Mucosa of gallbladder (tissue), 1 donor: Measurements from ENCODE around the gene ARID5A. TPM values are rescaled to one million over a fixed set of nuclear protein-coding genes. Genes with fewer than 3 reads are reported as not detected.
"Not testable (repeated sequence)": the region's sequence is repeated elsewhere in the genome, so short reads cannot be mapped to it uniquely, and the experiment has no call there.

Experiments used
- DNase-seq: peaks from one replicate; pipeline ENCODE4 v3.0.0-alpha.2; 2020; ENCODE audit warnings: low spot score
- total RNA-seq: library from RNA; stranded (reverse); gene quantifications from one replicate; pipeline ENCODE4 v1.2.1, GENCODE V29; 2021
- donor health status: DM: no; HTN: no; CAD: no.

The ARID5A gene
- total RNA-seq, 1 donor from 2014 or later: 30.2 TPM

DNA sequence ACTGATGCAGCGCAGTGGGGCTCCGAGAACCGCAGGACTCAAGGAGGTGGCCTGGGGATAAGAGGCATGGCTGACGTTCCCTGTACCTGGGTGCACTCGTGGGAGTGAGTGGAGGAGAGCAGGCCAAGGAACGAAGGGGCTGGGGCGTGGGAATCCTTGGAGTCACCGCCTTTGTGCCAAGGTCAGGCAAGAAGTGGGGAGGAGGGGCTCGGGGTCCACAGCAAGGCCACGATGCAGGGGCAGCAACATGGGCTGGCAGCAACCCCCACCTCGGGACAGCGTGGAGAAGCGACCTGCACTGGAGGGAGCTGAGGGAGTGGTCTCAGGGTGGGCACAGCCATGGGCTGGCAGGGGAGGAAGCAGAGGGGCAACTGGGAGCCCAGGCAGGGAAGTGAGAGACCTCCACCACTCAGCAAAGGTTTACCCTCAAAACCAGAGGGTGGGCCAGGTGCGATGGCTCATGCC is 18.6 kb downstream of the ARID5A start:
- DNase-seq: no peak

DNA sequence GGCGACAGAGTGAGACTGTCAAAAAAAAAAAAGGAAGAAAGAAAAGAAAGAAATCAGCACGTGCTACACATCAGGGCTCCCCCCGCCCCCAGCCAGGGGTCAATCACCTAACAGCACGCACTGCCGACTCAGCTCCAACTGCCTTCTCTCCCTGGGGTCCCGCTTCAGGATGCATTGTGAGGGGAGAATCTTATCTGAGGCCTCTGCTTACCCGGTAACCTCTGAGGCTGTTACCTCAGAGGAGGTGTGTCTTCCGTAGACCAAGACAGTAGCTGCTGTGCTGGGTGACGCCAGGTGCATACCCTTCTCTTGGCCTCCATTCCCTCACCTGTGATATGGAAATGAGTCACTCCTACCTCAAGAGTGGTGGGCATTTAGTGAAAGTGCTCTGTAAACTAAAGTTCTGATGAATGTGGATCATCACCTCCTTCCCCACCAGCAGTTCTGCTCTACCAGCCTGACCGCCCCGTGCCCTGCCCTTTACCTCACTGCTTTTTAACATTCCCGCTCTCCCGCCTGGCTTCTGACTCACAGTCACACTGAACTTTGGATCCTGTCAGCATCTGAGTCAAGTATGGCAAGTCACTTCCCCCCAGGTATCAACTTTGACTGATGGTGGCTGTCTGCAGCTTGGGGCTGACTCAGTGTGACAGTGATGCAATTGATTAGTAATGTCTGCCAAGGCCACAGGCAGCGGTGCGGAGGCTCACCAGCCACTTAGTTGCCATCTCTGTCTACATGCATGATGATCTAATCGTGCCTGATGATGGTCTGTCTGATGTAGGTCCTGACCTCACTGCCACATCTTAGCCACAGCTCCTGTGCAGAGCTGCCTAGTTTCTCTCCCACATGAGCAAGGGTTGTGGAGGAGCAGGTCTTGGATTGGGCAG is 20.1 kb downstream of the ARID5A start:
- DNase-seq: peak; percentile 83

GRCh38 chr2:96557421-96557820 is 20.9 kb downstream of the ARID5A start:
- not testable (repeated sequence) for DNase-seq

GRCh38 chr2:96558061-96558460 is 21.5 kb downstream of the ARID5A start:
- DNase-seq: no peak

- DNase-seq: no peak
Observed at GRCh38 chr2:96558485-96558884, 21.9 kb downstream of the ARID5A start.

DNA sequence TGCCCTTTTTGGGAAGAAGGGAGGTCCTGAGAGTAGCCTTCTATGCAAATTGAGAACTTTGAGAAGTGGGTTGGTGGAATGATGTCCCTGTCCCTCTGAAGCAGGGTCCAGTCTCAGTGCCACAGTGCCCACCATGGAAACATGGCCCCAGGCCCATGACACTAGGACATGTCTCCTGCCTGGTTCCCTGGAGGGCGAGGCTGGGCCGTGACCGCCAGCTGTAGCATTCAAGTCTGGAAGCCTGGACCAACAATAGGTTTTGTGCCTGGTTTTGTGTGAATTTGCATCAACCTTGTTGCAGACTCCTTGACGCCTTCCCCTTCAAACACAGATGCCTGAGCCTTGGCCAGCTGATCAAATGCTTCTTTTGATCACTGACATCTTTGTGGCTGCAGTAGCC is 27.5 kb downstream of the ARID5A start:
- no peak for DNase-seq

DNA sequence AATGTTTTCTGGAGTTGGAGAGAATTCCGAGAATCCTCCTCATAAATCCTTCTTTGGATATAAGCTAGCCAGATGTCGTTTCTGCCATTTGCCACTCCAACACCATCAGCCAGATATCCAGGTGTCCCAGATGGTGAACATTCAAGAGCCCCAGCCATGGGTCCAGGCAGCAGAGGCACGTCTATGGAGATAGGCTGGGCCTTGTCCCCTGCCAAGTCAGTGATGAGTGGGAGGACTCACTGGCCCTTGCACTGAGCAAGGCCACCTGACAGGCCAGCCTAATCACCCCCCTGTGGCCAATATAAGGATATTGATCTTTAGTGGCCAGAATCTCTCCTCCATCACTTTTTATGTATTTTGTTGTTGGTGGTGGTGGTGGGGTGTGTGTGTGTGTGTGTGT is 28.0 kb downstream of the ARID5A start:
- DNase-seq: no peak

GRCh38 chr2:96565111-96565510 is 28.6 kb downstream of the ARID5A start:
- DNase-seq: no peak

GRCh38 chr2:96568094-96568493 is 31.5 kb downstream of the ARID5A start:
- no peak for DNase-seq

DNA sequence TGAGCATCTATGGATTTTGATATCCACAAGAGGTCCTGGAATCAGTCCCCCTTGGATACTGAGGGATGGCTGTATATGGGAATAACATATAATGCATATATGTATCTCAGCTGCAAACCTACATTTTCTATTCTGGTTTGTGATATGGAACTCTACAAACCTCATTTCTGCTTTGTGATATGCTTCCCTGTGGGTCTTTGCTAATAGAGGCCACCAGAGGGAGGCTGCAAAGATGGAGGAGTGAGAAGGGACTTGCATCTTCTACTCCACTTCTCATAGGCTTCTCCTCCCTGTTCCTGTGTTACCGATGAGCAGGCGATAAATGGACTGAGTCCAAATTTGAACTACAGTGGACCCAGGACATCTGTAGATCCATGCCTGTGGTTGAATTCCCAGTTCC is 37.8 kb downstream of the ARID5A start:
- no peak for DNase-seq

- DNase-seq: no peak
Observed at GRCh38 chr2:96575785-96576456, 39.4 kb downstream of the ARID5A start.

DNA sequence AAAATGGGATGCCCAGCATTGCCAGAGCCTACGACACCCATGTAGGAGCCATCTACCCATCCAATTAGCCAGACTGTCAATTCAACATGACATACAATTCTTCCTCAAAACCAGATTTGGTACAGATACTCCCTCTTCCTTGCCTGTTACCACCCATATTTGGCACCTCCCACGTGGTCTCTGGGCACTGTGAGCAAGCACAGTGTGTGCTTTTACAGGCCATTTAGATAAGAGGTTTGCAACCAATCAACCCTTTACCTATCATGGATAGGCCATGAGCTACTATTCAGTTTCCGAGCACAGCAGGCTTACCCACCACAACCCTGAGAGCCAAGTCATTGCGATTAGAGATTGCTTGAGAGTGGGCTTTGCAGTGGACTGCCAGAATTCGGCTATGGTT is 40.9 kb downstream of the ARID5A start:
- no peak for DNase-seq

DNA sequence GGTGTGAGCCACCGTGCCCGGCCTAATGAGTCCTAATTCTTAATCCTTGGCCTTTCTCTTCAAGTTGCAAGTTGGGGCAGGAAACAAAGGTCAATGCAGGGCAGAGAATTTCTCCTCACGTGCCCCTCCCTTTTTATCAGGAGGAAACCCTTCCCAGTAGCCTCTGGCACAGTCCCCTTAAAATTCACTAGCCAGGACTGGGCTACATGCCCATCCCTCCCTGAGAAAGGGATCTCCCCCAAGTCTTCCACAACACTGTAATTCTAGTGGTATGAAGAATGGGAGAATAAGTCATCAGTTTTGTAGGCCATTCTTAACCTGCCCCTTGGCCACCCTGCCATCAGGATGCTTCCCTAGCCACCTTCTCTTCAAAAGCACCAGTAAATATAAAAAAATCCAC is 42.2 kb downstream of the ARID5A start:
- no peak for DNase-seq

GRCh38 chr2:96579422-96579821 is 42.9 kb downstream of the ARID5A start:
- no peak for DNase-seq

DNA sequence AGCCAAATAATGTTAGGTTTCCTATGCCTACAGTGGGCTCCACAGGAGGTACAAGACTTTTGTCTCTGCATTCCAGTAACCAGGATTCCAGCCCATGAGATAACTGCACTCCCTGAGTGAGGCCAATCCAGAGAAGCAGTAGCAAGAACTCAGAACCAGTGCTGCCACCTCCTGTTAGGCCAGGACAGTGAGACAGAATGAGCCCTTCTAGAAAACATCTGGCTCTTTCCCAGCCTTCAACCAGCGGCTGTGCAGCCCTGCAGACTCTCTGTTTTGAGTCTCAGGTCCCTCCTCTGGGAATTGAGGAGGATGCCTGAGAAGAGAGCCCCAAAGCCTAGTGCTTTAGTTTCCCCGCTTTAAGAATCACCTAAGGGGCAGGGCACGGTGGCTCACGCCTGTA is 44.2 kb downstream of the ARID5A start:
- DNase-seq: no peak

DNA sequence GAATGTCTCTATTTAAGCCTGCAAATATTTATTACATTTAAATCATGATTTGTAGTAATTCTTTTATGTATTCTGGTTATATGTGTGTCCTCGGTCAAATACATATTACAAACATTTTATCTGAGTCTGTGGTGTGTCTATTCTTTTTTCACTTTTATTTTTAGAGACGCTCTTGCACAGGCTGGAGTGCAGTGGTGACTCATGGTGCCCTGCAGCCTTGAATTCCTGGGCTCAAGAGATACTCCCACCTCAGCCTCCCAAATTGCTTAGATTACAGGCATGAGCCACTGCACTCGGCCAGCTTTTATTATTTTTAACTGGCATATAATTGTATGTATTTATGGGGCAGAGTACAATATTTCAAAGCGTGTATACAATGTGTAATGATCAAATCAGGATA is 47.5 kb downstream of the ARID5A start:
- no peak for DNase-seq

- no peak for DNase-seq
Observed at GRCh38 chr2:96587843-96588242, 51.3 kb downstream of the ARID5A start.

DNA sequence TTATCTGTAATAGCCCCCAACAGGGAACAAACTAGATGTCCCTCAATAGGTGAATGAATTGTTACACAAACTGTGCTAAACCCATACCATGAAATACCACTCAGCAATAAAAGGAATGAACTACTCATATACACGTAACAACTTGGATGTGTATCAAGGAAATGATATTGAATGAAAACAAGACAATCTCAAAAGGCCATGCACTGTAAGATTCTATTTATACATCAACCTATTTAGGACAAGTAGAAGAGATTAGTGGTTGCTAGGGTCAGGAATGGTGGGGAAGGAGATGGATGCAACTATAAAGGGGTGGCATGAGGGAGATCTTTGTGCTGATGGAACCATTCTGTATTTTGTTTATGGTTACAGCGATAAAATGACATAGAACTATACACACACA is 54.5 kb downstream of the ARID5A start:
- DNase-seq: no peak

DNA sequence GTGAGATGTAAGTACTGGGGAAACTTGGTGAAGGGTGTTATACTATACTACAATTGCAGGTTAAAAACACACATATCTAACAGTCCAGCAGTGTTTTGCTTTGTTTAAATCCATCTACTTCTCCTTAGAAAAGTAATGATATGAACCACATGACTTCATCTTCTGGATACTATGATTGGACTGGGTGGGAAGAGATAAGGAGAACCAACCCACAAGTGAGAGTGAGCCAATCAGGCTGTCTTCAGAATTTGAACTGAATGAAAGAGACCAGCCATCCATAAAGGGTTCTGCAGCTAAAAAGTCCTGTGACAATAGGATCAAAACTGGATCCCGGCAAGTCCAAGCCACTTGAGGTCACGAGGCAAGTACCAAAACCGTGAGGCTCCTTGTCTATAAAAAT is 54.9 kb downstream of the ARID5A start:
- no peak for DNase-seq

DNA sequence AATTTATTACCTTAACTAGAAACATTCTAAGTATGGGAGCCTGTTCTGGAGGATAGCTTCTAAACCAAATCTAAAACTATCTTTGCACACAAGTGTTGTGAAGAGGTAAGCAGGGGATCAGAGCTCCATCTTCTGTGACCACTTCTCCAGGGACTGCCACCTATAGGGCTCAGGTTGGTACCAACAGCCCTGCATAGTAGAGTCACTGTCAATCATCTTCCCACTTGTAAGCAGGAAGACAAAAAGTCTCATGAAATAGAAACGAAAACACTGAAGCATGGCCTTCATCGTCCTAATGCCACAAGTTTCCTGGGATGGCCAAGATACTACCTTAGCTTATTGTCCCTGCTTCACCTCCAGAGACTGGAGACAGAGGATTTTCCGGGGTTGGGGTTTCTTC is 57.7 kb downstream of the ARID5A start:
- DNase-seq: no peak

DNA sequence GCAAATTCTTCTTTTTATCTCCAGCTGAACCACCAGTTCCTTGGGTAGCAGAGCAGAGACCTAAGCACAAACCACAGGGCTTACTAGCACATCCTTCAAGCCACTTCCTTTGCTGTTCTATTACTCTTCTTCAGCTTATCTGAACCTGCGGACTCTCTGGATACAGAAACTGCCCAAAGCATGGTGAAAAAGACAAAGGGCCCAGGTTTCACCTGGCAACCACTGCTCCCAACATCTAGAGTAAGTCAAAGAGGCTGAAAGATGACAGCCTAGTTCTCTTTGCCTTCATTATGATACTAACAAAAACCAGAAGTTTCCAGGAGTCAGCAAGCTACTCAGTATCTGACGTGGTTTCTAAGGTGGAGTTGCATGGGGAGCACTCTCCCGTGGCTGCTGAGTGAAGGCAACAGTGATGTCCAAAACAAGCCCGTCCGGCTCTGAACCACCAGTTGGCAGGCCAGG is 58.2 kb downstream of the ARID5A start:
- DNase-seq: no peak

DNA sequence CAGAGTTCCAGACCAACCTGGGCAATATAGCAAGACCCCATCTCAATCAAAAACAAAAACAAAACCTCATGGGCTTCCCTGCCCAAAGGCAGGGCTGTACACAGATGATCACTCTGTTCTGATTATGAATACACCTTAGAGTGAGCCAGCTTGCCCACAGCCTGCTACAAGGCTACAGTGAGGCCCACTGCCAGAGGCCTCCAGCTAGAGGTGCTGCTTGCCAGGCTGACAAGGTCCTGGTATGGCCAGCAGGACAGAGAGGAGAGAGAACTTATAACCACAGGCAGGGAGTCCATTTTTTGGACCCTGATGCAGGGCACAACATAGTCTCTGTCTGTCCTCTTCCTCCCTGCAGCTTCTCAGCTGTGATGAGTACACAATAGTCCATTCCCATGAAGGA is 60.0 kb downstream of the ARID5A start:
- no peak for DNase-seq

DNA sequence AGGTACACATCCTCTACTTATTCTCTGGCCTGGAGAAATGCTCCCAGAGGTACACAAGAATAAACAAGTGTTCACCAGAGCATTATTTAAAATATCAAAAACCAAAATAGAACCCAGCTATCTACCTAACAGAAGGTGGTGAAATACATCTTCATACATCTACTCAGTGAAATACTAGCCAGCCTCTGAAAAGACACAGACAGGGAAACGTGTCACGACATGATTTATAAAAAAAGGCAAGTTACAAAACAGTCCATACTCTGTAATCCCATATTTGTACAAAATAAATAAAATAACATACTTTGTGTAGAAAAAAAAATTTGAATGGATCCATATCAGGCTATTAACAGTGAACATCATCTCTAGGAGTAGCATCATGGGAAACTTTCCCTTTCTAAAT is 63.4 kb downstream of the ARID5A start:
- no peak for DNase-seq
